Mesothelial cell of epicardium (in vitro differentiated cells): ENCODE measurements around the gene AKAP13. TPM values are rescaled to one million over a fixed set of nuclear protein-coding genes. Genes with fewer than 3 reads are reported as not detected.

Source experiments
- DNase-seq, 2 experiments: peaks; one replicate each; pipeline ENCODE4 v3.0.0; 2021; ENCODE audit warnings: low spot score in 2 of 2; ENCODE audit not compliant: unreplicated experiment in 2 of 2
- H3K27ac Mint-ChIP-seq: 2 replicates; pipeline ENCODE4 v1.8.0; 2021; ENCODE audit warnings: mixed read lengths
- H3K27me3 Mint-ChIP-seq: 2 replicates; pipeline ENCODE4 v1.8.0; 2021; ENCODE audit warnings: low read depth, mixed read lengths
- H3K36me3 Mint-ChIP-seq: 2 replicates; pipeline ENCODE4 v1.8.0; 2021; ENCODE audit warnings: mixed read lengths
- H3K4me1 Mint-ChIP-seq: 2 replicates; pipeline ENCODE4 v1.8.0; 2021; ENCODE audit warnings: mixed read lengths
- H3K4me3 Mint-ChIP-seq: 2 replicates; pipeline ENCODE4 v1.8.0; 2021; ENCODE audit warnings: mild to moderate bottlenecking, moderate library complexity, mixed read lengths
- H3K9me3 Mint-ChIP-seq: 2 replicates; pipeline ENCODE4 v1.8.0; 2021; ENCODE audit warnings: mixed read lengths
- total RNA-seq: library from RNA; stranded (reverse); gene quantifications from 3 replicates; pipeline ENCODE4 v1.2.1, GENCODE V29; 2021
- TF ChIP-seq, protein P1 (sequence below): fragments of 200-600 bp; sonication (generic); IDR thresholded peaks from one replicate; pipeline ENCODE4 v1.5.0; 2021; ENCODE audit warnings: antibody characterized with exemption; ENCODE audit not compliant: unreplicated experiment

The AKAP13 gene
- total RNA-seq, 1 donor from 2014 or later: 109 TPM

GRCh38 chr15:85399627-85400026 lies 19.2 kb downstream of the AKAP13 start:
- Mint-ChIP-seq H3K27me3 (no peaks in the 10 kb centered on the region), H3K27ac (no peak overlapping the region), H3K4me1 (peaks cover 38% of the 10 kb centered on the region), H3K36me3 (peaks cover 2% of the 10 kb centered on the region), H3K9me3 (no peaks in the 10 kb centered on the region), H3K4me3 (no peak overlapping the region)
- TF ChIP-seq, protein P1, sequence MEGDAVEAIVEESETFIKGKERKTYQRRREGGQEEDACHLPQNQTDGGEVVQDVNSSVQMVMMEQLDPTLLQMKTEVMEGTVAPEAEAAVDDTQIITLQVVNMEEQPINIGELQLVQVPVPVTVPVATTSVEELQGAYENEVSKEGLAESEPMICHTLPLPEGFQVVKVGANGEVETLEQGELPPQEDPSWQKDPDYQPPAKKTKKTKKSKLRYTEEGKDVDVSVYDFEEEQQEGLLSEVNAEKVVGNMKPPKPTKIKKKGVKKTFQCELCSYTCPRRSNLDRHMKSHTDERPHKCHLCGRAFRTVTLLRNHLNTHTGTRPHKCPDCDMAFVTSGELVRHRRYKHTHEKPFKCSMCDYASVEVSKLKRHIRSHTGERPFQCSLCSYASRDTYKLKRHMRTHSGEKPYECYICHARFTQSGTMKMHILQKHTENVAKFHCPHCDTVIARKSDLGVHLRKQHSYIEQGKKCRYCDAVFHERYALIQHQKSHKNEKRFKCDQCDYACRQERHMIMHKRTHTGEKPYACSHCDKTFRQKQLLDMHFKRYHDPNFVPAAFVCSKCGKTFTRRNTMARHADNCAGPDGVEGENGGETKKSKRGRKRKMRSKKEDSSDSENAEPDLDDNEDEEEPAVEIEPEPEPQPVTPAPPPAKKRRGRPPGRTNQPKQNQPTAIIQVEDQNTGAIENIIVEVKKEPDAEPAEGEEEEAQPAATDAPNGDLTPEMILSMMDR: no peak
- no peak for DNase-seq

GRCh38 chr15:85400606-85401005 lies 20.2 kb downstream of the AKAP13 start:
- H3K27ac Mint-ChIP-seq: no peak overlapping the region
- no peak for DNase-seq
- peaks cover 2% of the 10 kb centered on the region for H3K36me3 Mint-ChIP-seq
- TF ChIP-seq, protein P1: no peak
- H3K9me3 Mint-ChIP-seq: no peaks in the 10 kb centered on the region
- H3K4me3 Mint-ChIP-seq: no peak overlapping the region
- peaks cover 35% of the 10 kb centered on the region for H3K4me1 Mint-ChIP-seq
- no peaks in the 10 kb centered on the region for H3K27me3 Mint-ChIP-seq

GRCh38 chr15:85401108-85401774 lies 20.8 kb downstream of the AKAP13 start:
- peaks cover 30% of the 10 kb centered on the region for H3K4me1 Mint-ChIP-seq
- H3K4me3 Mint-ChIP-seq: no peak overlapping the region

DNA sequence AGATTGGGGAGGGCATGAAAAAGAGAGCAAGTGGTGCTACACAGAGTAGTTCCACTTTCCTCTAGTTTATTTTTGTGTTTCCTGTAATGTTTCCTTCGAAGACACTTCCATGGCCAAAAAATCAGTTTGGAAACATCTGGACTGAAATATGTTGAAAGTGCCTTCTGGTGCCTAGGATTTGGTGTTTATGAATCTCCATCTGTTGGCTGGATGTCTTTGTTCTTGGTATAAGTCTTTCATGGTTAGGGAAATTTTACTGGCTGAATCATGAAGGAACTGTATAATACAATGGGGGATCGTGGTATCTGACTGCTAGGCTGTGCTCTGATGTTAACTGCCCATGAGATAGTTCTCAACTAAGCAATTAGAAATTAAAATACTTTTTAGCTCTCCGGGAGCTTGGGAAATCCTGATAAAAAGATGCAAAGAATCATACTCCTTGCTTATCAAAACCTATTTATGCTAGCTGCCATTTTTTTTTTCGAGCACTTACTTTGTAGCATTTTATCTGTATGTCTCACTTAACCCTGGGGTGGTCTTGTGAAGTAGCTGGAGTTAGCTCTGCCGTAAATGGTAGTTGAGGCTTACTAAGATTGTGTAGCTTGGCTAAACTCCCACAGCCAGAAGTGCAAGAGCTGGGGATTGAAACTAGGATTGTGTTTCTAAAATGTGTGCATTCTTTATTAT lies 21.9 kb downstream of the AKAP13 start:
- DNase-seq: no peak
- H3K27me3 Mint-ChIP-seq: no peaks in the 10 kb centered on the region

More at GRCh38 chr15:85401108-85401774, 20.8 kb downstream of the AKAP13 start:
- Mint-ChIP-seq H3K36me3 (peaks cover 2% of the 10 kb centered on the region), H3K9me3 (no peaks in the 10 kb centered on the region), H3K27ac (no peak overlapping the region), H3K27me3 (no peaks in the 10 kb centered on the region)
- DNase-seq: no peak
- TF ChIP-seq, protein P1: no peak

DNA sequence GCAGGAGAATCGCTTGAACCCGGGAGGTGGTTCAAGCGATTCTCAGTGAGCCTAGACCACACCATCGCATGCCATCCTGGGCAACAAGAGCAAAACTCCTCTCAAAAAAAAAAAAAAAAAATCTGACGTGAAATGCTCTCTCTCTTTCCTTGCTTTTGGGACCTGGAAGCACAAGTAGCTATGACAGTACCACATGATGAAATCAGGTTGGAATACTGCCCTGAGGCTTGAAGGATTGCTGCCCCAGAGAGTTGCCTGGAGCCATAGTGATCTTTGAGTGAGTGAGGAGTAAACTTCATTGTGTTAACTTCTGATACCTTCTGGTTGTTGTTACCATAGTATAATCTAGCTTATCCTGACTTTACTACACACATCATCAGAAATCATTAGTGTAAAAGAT lies 23.3 kb downstream of the AKAP13 start:
- Mint-ChIP-seq H3K27ac (no peak overlapping the region), H3K36me3 (peaks cover 3% of the 10 kb centered on the region), H3K9me3 (peaks cover 4% of the 10 kb centered on the region), H3K4me3 (no peak overlapping the region), H3K27me3 (no peaks in the 10 kb centered on the region), H3K4me1 (peaks cover 36% of the 10 kb centered on the region)
- DNase-seq: no peak
- TF ChIP-seq, protein P1: no peak

More for the DNA sequence above, 21.9 kb downstream of the AKAP13 start:
- H3K4me1 Mint-ChIP-seq: peaks cover 33% of the 10 kb centered on the region
- TF ChIP-seq, protein P1: no peak
- H3K9me3 Mint-ChIP-seq: no peaks in the 10 kb centered on the region
- no peak overlapping the region for H3K4me3 Mint-ChIP-seq
- peaks cover 2% of the 10 kb centered on the region for H3K36me3 Mint-ChIP-seq
- no peak overlapping the region for H3K27ac Mint-ChIP-seq
